Fibroblast of the conjunctiva (primary cell): ENCODE measurements around the gene FGGY.
"Not testable (repeated sequence)": the region's sequence is repeated elsewhere in the genome, so short reads cannot be mapped to it uniquely, and the experiment has no call there.

Experiments
- DNase-seq: peaks from one replicate; pipeline ENCODE4 v3.0.0-alpha.2; 2010; ENCODE audit warnings: low read depth

The FGGY gene

GRCh38 chr1:59482986-59483385 lies 186.1 kb downstream of the FGGY start:
- no peak for DNase-seq

- peak; percentile 65 for DNase-seq
Measured at GRCh38 chr1:59484096-59484495, 187.2 kb downstream of the FGGY start.

- DNase-seq: no peak
Measured at GRCh38 chr1:59485171-59485570, 188.3 kb downstream of the FGGY start.

GRCh38 chr1:59485949-59486348 lies 189.1 kb downstream of the FGGY start:
- no peak for DNase-seq

GRCh38 chr1:59486615-59487014 lies 189.7 kb downstream of the FGGY start:
- no peak for DNase-seq

- DNase-seq: no peak
Measured at GRCh38 chr1:59487335-59488031, 190.6 kb downstream of the FGGY start.

GRCh38 chr1:59492500-59492899 lies 195.6 kb downstream of the FGGY start:
- no peak for DNase-seq

- DNase-seq: no peak
Measured at GRCh38 chr1:59494145-59494833, 197.4 kb downstream of the FGGY start.

GRCh38 chr1:59496156-59496555 lies 199.3 kb downstream of the FGGY start:
- not testable (repeated sequence) for DNase-seq

- no peak for DNase-seq
Measured at GRCh38 chr1:59497616-59498015, 200.7 kb downstream of the FGGY start.

GRCh38 chr1:59498640-59499039 lies 201.7 kb downstream of the FGGY start:
- DNase-seq: no peak

GRCh38 chr1:59499273-59499942 lies 202.5 kb downstream of the FGGY start:
- DNase-seq: no peak

GRCh38 chr1:59499943-59500569 lies 203.2 kb downstream of the FGGY start:
- DNase-seq: no peak

- DNase-seq: no peak
Measured at GRCh38 chr1:59500950-59501742, 204.3 kb downstream of the FGGY start.

GRCh38 chr1:59502009-59502691 lies 205.3 kb downstream of the FGGY start:
- no peak for DNase-seq

- no peak for DNase-seq
Measured at GRCh38 chr1:59504276-59504675, 207.4 kb downstream of the FGGY start.

- DNase-seq: no peak
Measured at GRCh38 chr1:59505596-59506028, 208.7 kb downstream of the FGGY start.

GRCh38 chr1:59506952-59507351 lies 210.1 kb downstream of the FGGY start:
- peak; percentile 59 for DNase-seq

- DNase-seq: no peak
Measured at GRCh38 chr1:59509341-59509875, 212.5 kb downstream of the FGGY start.

- no peak for DNase-seq
Measured at GRCh38 chr1:59510249-59510648, 213.4 kb downstream of the FGGY start.
